MCF 10A (cell line): ENCODE data around the gene PPP1CC. TPM values are rescaled to one million over a fixed set of nuclear protein-coding genes. Genes with fewer than 3 reads are reported as not detected.

Experiments used
- Bru-seq: library from RNA; stranded (reverse); fragments of 400-500 nt; gene quantifications from one replicate; lab custom pipeline; 2021; lab: Mats Ljungman, UMichigan
- BruChase-seq, 2 experiments: library from RNA; stranded (reverse); fragments of 400-500 nt; gene quantifications; one replicate each; lab custom pipeline; 2021; lab: Mats Ljungman, UMichigan
- BruUV-seq: library from RNA; stranded (reverse); fragments of 400-500 nt; replicated peaks from 2 replicates; lab custom pipeline; 2021; lab: Mats Ljungman, UMichigan
- CTCF ChIA-PET: fragments of 300-600 bp; sonication (Branson Sonifier 250); formaldehyde crosslinking; extraction: SDS; loops from one replicate; lab custom pipeline; 2021; ENCODE audit warnings: antibody characterized with exemption, inconsistent platforms; lab: Yijun Ruan, JAX
- POLR2A ChIA-PET: fragments of 300-600, 350-650 bp; sonication (Branson Sonifier 250); formaldehyde crosslinking; extraction: SDS; loops from one replicate; lab custom pipeline; 2020; ENCODE audit warnings: antibody characterized with exemption, inconsistent platforms; lab: Yijun Ruan, JAX
- DNase-seq: peaks from one replicate; pipeline ENCODE4 v3.0.0-alpha.2; 2018; ENCODE audit not compliant: unreplicated experiment
- H3K27ac Mint-ChIP-seq: one replicate; pipeline ENCODE4 v1.8.0; 2022; ENCODE audit warnings: mild to moderate bottlenecking, low read depth, mixed read lengths; ENCODE audit not compliant: unreplicated experiment
- H3K27me3 Mint-ChIP-seq: one replicate; pipeline ENCODE4 v1.8.0; 2022; ENCODE audit warnings: mixed read lengths; ENCODE audit not compliant: insufficient read depth, unreplicated experiment
- H3K36me3 Mint-ChIP-seq: one replicate; pipeline ENCODE4 v1.8.0; 2022; ENCODE audit warnings: mild to moderate bottlenecking, moderate library complexity, mixed read lengths; ENCODE audit not compliant: insufficient read depth, unreplicated experiment
- H3K4me1 Mint-ChIP-seq: one replicate; pipeline ENCODE4 v1.8.0; 2022; ENCODE audit warnings: mixed read lengths; ENCODE audit not compliant: insufficient read depth, unreplicated experiment
- H3K4me3 Mint-ChIP-seq: one replicate; pipeline ENCODE4 v1.8.0; 2022; ENCODE audit warnings: mild to moderate bottlenecking, moderate library complexity, mixed read lengths; ENCODE audit not compliant: unreplicated experiment
- H3K9me3 Mint-ChIP-seq: one replicate; pipeline ENCODE4 v1.8.0; 2022; ENCODE audit warnings: mixed read lengths; ENCODE audit not compliant: unreplicated experiment
- CTCF ChIP-seq: fragments of 200-600 bp; IDR thresholded peaks from one replicate; pipeline ENCODE4 v1.8.0; 2022; ENCODE audit warnings: antibody characterized with exemption, mild to moderate bottlenecking; ENCODE audit not compliant: unreplicated experiment
- intact Hi-C: fragments of 100-400 bp; cut with micrococcal nuclease; formaldehyde crosslinking; loops from 2 replicates; pipeline ENCODE4 v1.14.1; 2022
- long read RNA-seq: library from polyadenylated mRNA; stranded (forward); transcript quantifications from one replicate; pipeline ENCODE4 v2.0.0, GENCODE V29; 2022
- total RNA-seq: library from RNA; stranded (reverse); gene quantifications from 2 replicates; pipeline ENCODE4 v1.2.3, GENCODE V29; 2022

Gene PPP1CC
- 79.4 and 94.6 TPM in 2 replicates for total RNA-seq
- Bru-seq, nascent RNA: percentile 88 among the genes with signal in this experiment
- percentile 96 among the genes with signal in this experiment for BruChase-seq, experiment 1, labeled RNA remaining after a 6-hour chase
- percentile 92 among the genes with signal in this experiment for BruChase-seq, experiment 2, labeled RNA remaining after a 2-hour chase
- long read RNA-seq, transcript PPP1CC-201 (7 exons, 2,559 nt): major isoform, 76 of 92 reads
- long read RNA-seq, partial matches to known transcripts: 6 of 92 reads
- long read RNA-seq, other reads (novel, unspliced or antisense): 5 of 92 reads

GRCh38 chr12:110742718-110743570 is at the start of gene PPP1CC:
Gene PPP1CC, minus strand, starts transcription at chr12:110742891. Its CDS starts 184 bp downstream, at chr12:110742707.
- Mint-ChIP-seq H3K4me1 (peaks cover 39% of the 10 kb centered on the region), H3K9me3 (no peaks in the 10 kb centered on the region), H3K27ac (peak within 1 kb of the TSS; percentile 75), H3K36me3 (no peaks in the 10 kb centered on the region), H3K27me3 (no peaks in the 10 kb centered on the region), H3K4me3 (peak within 1 kb of the TSS; percentile 96)
- intact Hi-C loops: loop anchor here (5.0 kb wide), 2 partner anchors 144 to 241 kb away; partner anchors contain the start of genes RAD9B and VPS29
- ChIA-PET POLR2A (interaction anchor here (0.7 to 2.9 kb wide), 8 partner anchors 10 to 748 kb away, joined by 3 to 10 read pairs (median 4); partner anchors contain the start of gene GPN3), CTCF (interaction anchor here (0.5 kb wide), 1 partner anchor 77 kb away, joined by 3 read pairs; no protein-coding TSS in a partner anchor)
- BruUV-seq: no TSS peak
- DNase-seq: peak; percentile 95
- no peak for TF ChIP-seq CTCF

DNA sequence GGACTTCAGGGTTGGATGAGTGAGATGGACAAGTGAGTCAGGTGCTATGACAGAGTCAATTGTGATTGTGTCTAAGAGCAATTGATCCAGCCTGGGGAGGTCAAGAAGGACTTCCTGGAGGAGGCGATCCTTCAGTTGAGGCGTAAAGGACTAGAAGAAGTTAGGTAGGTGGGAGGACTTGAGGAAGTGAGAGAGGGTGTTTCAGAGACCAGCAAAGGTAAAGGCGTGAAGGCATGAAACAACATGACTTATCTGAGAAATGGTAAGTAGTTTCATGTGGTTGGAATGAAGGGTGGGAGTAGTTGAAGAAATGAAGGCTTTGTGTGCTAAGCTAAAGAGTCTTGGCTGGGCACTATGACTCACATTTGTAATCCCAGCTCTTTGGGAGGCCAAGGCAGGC is 48.9 kb upstream of the PPP1CC start:
- ChIA-PET CTCF (interaction anchor here (1.4 kb wide), 1 partner anchor 97 kb away, joined by 3 read pairs; no protein-coding TSS in a partner anchor), POLR2A (no interaction called here)
- BruUV-seq: no TSS peak
- intact Hi-C loops: no loop called here
- no peak overlapping the region for H3K27ac Mint-ChIP-seq
- no peak for DNase-seq
- no peaks in the 10 kb centered on the region for H3K9me3 Mint-ChIP-seq
- H3K4me3 Mint-ChIP-seq: no peak overlapping the region
- H3K4me1 Mint-ChIP-seq: no peaks in the 10 kb centered on the region
- TF ChIP-seq CTCF: no peak
- no peaks in the 10 kb centered on the region for H3K27me3 Mint-ChIP-seq
- no peaks in the 10 kb centered on the region for H3K36me3 Mint-ChIP-seq

GRCh38 chr12:110790301-110790700 is 47.6 kb upstream of the PPP1CC start:
- no peak for DNase-seq
- Mint-ChIP-seq H3K9me3 (no peaks in the 10 kb centered on the region), H3K4me3 (no peak overlapping the region), H3K27me3 (no peaks in the 10 kb centered on the region), H3K27ac (no peak overlapping the region), H3K36me3 (no peaks in the 10 kb centered on the region), H3K4me1 (no peaks in the 10 kb centered on the region)
- BruUV-seq: no TSS peak
- no peak for TF ChIP-seq CTCF
- POLR2A ChIA-PET: no interaction called here
- intact Hi-C loops: no loop called here
- CTCF ChIA-PET: no interaction called here

DNA sequence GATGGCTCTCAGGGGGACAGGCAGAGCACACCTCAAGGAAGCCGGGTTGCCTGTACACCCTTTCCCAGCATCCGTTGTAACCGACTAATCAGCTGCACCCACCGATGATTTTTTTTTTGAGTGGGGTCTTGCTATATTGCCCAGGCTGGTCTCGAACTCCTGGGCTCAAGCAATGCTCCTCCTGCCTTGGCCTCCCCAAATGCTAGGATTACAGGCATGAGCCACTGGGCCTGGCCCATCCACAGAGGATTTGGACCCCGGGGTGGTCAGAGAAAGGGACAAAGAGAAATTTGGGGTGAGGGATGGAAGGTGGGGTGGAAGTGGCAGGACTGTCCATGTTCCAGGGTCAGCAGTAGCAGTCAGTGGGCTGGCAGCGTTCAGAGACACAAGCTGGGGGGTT is 43.3 kb upstream of the PPP1CC start:
- Mint-ChIP-seq H3K27ac (no peak overlapping the region), H3K27me3 (no peaks in the 10 kb centered on the region), H3K4me3 (no peak overlapping the region), H3K9me3 (no peaks in the 10 kb centered on the region), H3K4me1 (no peaks in the 10 kb centered on the region), H3K36me3 (no peaks in the 10 kb centered on the region)
- no peak for TF ChIP-seq CTCF
- CTCF ChIA-PET: no interaction called here
- intact Hi-C loops: no loop called here
- no TSS peak for BruUV-seq
- no peak for DNase-seq
- POLR2A ChIA-PET: no interaction called here
